Loucy (cell line): ENCODE measurements around the gene KIF21A.

Experiments
- H2AFZ ChIP-seq: fragments of 200-600 bp; sonication (generic); 2 replicates; pipeline ENCODE4 v1.6.0; 2016; ENCODE audit warnings: antibody characterized with exemption, mild to moderate bottlenecking, low read length, moderate library complexity
- H3F3A ChIP-seq: fragments of 200-600 bp; 2 replicates; pipeline ENCODE4 v1.6.0; 2016; ENCODE audit warnings: antibody characterized with exemption, low read depth, mild to moderate bottlenecking
- H3K27me3 ChIP-seq: fragments of 200-600 bp; sonication (generic); 2 replicates; pipeline ENCODE4 v1.6.1; 2014; ENCODE audit warnings: low read length, mild to moderate bottlenecking; ENCODE audit not compliant: insufficient read depth, poor library complexity, severe bottlenecking
- H3K36me3 ChIP-seq: fragments of 200-600 bp; sonication (generic); 2 replicates; pipeline ENCODE4 v1.6.1; 2016; ENCODE audit warnings: low read length; ENCODE audit not compliant: insufficient read depth
- H3K4me1 ChIP-seq: fragments of 200-600 bp; sonication (generic); 2 replicates; pipeline ENCODE4 v1.5.1; 2014; ENCODE audit warnings: low read length, mild to moderate bottlenecking; ENCODE audit not compliant: insufficient read depth, poor library complexity, severe bottlenecking
- H3K4me2 ChIP-seq: fragments of 200-600 bp; sonication (generic); 2 replicates; pipeline ENCODE4 v1.6.0; 2014; ENCODE audit warnings: antibody characterized with exemption, low read length, low read depth, mild to moderate bottlenecking; ENCODE audit not compliant: poor library complexity, severe bottlenecking
- H3K4me3 ChIP-seq: fragments of 200-600 bp; sonication (generic); 2 replicates; pipeline ENCODE4 v1.5.1; 2014; ENCODE audit warnings: low read length, mild to moderate bottlenecking, mixed read lengths; ENCODE audit not compliant: poor library complexity, severe bottlenecking
- H3K79me2 ChIP-seq: fragments of 200-600 bp; sonication (generic); 2 replicates; pipeline ENCODE4 v1.6.1; 2014; ENCODE audit warnings: low read length; ENCODE audit not compliant: insufficient read depth
- H3K9ac ChIP-seq: fragments of 200-600 bp; sonication (generic); 2 replicates; pipeline ENCODE4 v1.6.0; 2014; ENCODE audit warnings: mild to moderate bottlenecking, low read depth, low read length, moderate library complexity; ENCODE audit not compliant: poor library complexity, severe bottlenecking
- H3K9me2 ChIP-seq: fragments of 200-600 bp; sonication (generic); replicated peaks from 2 replicates; pipeline ENCODE4 v1.6.1; 2016; ENCODE audit warnings: low read depth, low read length, mixed read lengths
- H3K9me3 ChIP-seq: fragments of 200-600 bp; sonication (generic); 2 replicates; pipeline ENCODE4 v1.6.1; 2014; ENCODE audit warnings: mild to moderate bottlenecking, antibody characterized with exemption, low read length, low read depth; ENCODE audit not compliant: insufficient read depth
- H4K20me1 ChIP-seq: fragments of 200-600 bp; sonication (generic); 2 replicates; pipeline ENCODE4 v1.6.0; 2014; ENCODE audit warnings: antibody characterized with exemption, low read length, mild to moderate bottlenecking; ENCODE audit not compliant: insufficient read depth, poor library complexity, severe bottlenecking
- CTCF ChIP-seq: fragments of 200-600 bp; sonication (generic); conservative IDR thresholded peaks from 2 replicates; pipeline ENCODE4 v1.5.1; 2014; ENCODE audit warnings: mild to moderate bottlenecking, antibody characterized with exemption, low read length
- EZH2phosphoT487 ChIP-seq: fragments of 200-600 bp; IDR thresholded peaks from 2 replicates; pipeline ENCODE4 v1.6.1; 2018; ENCODE audit warnings: antibody characterized with exemption, mild to moderate bottlenecking, moderate library complexity, borderline replicate concordance

KIF21A gene

DNA sequence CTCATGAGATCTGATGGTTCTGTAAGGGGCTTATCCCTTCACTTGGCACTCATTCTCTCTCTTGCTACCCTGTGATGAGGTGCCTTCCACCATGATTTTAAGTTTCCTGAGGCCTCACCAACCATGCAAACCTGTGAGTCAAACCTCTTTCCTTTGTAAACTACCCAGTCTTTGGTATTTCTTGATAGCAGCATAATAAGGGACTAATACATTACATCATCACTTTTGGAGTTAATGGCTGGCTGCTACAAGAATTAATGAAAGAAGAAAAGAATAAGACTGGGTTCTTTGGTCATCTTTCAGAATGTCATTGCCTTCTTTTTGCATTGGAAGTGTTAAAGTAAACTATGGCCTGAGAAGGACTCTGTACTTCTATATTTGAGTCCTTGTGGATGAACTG, 5.1 kb upstream of the KIF21A start:
- Histone ChIP-seq H3K9me2 (no peaks in the 10 kb centered on the region), H3K79me2 (no peaks in the 10 kb centered on the region), H3K9me3 (no peaks in the 10 kb centered on the region), H3K9ac (no peak overlapping the region), H2AFZ (no peak overlapping the region), H3F3A (no peaks in the 10 kb centered on the region), H3K4me1 (no peaks in the 10 kb centered on the region), H3K4me2 (no peak overlapping the region), H3K4me3 (no peak overlapping the region), H3K36me3 (no peaks in the 10 kb centered on the region), H4K20me1 (no peaks in the 10 kb centered on the region), H3K27me3 (no peaks in the 10 kb centered on the region)
- TF ChIP-seq EZH2phosphoT487 (no peak), CTCF (no peak)

- Histone ChIP-seq H4K20me1 (no peaks in the 10 kb centered on the region), H3K9me3 (no peaks in the 10 kb centered on the region; the same call in 1 of the 2 replicates), H3K9ac (no peak overlapping the region), H3K4me2 (no peak overlapping the region), H3K9me2 (no peaks in the 10 kb centered on the region), H3F3A (no peaks in the 10 kb centered on the region), H2AFZ (no peak overlapping the region), H3K79me2 (no peaks in the 10 kb centered on the region), H3K4me3 (no peak overlapping the region), H3K27me3 (no peaks in the 10 kb centered on the region), H3K4me1 (no peaks in the 10 kb centered on the region), H3K36me3 (no peaks in the 10 kb centered on the region)
- TF ChIP-seq EZH2phosphoT487 (no peak), CTCF (no peak)
Measured at GRCh38 chr12:39443929-39444209, 949 bp upstream of the KIF21A start.

DNA sequence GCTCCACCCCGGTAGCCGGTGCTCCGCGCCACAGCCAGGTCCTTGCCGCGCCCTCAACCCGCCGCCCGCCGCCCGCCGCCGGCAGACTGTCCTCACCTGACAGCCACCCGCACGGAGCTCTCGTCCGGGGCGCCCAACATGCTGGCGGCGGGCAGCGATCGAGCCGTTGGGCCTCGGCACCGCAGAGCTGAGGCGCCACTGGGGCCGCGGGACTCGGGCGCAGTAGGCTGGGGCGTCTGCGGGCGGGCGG, 164 bp downstream of the KIF21A start:
- no peaks in the 10 kb centered on the region; the same call in 1 of the 2 replicates for H3K9me3 ChIP-seq
- H3F3A ChIP-seq = no peaks in the 10 kb centered on the region
- H3K4me2 ChIP-seq = no peak overlapping the region
- no peaks in the 10 kb centered on the region for H3K27me3 ChIP-seq
- no peaks in the 10 kb centered on the region for H3K79me2 ChIP-seq
- no peaks in the 10 kb centered on the region for H3K9me2 ChIP-seq
- no peaks in the 10 kb centered on the region for H4K20me1 ChIP-seq
- no peak overlapping the region for H3K9ac ChIP-seq
- no peak overlapping the region for H2AFZ ChIP-seq
- no peaks in the 10 kb centered on the region for H3K4me1 ChIP-seq
- no peak overlapping the region for H3K4me3 ChIP-seq
- no peaks in the 10 kb centered on the region for H3K36me3 ChIP-seq
- no peak for TF ChIP-seq EZH2phosphoT487
- TF ChIP-seq CTCF = no peak
